Dendritic cell treated with granulocyte-macrophage colony-stimulating factor and Interleukin-4, amounts not matched to agents 40 ng/mL and 50 ng/mL, for 4 days (primary cell): ENCODE results near the gene PKD1L1.
"Not testable (repeated sequence)": the region's sequence is repeated elsewhere in the genome, so short reads cannot be mapped to it uniquely, and the experiment has no call there.

ENCODE experiments used
- H3K27ac Mint-ChIP-seq: one replicate; pipeline ENCODE4 v1.8.0; 2022; ENCODE audit warnings: mild to moderate bottlenecking, mixed read lengths
- H3K27me3 Mint-ChIP-seq: one replicate; pipeline ENCODE4 v1.8.0; 2022; ENCODE audit warnings: mild to moderate bottlenecking, mixed read lengths
- H3K36me3 Mint-ChIP-seq: one replicate; pipeline ENCODE4 v1.8.0; 2022; ENCODE audit warnings: low read depth, mixed read lengths
- H3K4me1 Mint-ChIP-seq: one replicate; pipeline ENCODE4 v1.8.0; 2022; ENCODE audit warnings: low read depth, mixed read lengths
- H3K4me3 Mint-ChIP-seq: one replicate; pipeline ENCODE4 v1.8.0; 2022; ENCODE audit warnings: mild to moderate bottlenecking, moderate library complexity, mixed read lengths
- H3K9me3 Mint-ChIP-seq: one replicate; pipeline ENCODE4 v1.8.0; 2022; ENCODE audit warnings: mixed read lengths
- intact Hi-C: fragments of 100-400 bp; cut with micrococcal nuclease; formaldehyde crosslinking; loops from one replicate; pipeline ENCODE4 v1.15.0; 2022

PKD1L1 gene

GRCh38 chr7:47764746-47765145 is 183.5 kb downstream of the PKD1L1 start:
- Mint-ChIP-seq H3K27me3 (no peaks in the 10 kb centered on the region), H3K4me1 (peaks cover 13% of the 10 kb centered on the region), H3K9me3 (no peaks in the 10 kb centered on the region), H3K36me3 (no peaks in the 10 kb centered on the region), H3K4me3 (no peak overlapping the region), H3K27ac (no peak overlapping the region)
- intact Hi-C loops: no loop called here

DNA sequence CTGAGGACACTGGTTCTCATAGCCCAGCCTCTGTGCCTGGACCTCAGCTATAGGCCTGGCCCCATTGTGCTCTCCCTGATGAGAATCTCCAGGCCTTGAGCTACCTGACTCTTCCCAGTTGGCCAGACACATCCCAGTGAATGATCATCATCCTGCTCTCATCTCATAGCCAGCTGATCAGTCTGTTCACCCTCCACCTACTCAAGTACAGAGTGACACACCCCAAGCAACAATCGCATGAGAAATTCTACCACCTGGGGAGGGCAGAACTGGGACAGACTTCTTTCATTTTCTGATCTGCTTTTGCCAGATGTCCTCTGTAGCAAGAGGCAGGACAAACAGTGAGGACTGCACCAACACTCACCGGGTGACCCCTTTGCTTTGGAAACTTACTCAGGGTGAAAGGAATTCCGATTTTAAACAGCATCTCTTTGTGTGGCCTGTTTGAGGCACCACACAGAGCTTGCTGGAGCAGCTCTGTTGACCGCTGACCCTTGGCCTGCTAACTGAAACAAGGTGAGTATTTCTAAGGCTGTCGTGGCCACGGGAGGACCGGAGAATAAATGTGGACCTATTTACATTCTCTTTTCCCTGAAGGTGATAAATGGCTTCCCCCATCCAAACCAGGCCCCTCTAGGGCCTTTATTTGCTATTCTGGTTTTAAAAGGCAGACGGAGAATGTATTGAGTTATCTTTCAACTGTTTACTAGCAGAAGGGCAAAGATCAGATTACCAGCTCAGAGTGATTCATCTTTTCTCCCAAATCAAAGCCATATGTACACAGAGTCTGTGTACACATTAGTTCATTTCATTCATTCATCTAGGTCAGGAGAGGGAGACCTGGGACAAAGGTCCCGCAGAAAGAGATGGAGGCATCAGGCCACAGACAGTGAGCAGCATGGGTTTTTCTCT is 184.9 kb downstream of the PKD1L1 start:
- intact Hi-C loops: no loop called here
- Mint-ChIP-seq H3K4me1 (peaks cover 13% of the 10 kb centered on the region), H3K27ac (peak overlapping the region; percentile 33), H3K36me3 (no peaks in the 10 kb centered on the region), H3K9me3 (no peaks in the 10 kb centered on the region), H3K27me3 (no peaks in the 10 kb centered on the region), H3K4me3 (no peak overlapping the region)

DNA sequence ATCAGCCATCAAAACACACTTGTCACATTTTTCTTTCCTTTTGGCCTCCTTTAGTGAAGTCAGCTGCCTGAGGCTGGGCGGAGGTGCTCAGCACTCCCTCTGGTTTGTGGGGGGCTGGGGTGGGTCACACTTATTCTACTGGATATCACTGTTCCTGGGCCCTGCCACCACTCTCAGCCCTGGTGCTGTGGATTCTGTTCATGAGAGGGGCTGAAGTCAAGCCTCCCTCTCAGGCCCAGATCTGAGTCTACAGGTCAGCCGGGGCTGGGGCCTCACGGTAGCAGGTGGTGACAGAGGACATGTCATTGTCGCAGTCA is 185.6 kb downstream of the PKD1L1 start:
- intact Hi-C loops: no loop called here
- Mint-ChIP-seq H3K27me3 (no peaks in the 10 kb centered on the region), H3K27ac (peak overlapping the region; percentile 33), H3K4me1 (peaks cover 13% of the 10 kb centered on the region), H3K36me3 (no peaks in the 10 kb centered on the region), H3K4me3 (no peak overlapping the region), H3K9me3 (no peaks in the 10 kb centered on the region)

- Mint-ChIP-seq H3K9me3 (no peaks in the 10 kb centered on the region), H3K36me3 (no peaks in the 10 kb centered on the region), H3K4me3 (no peak overlapping the region), H3K4me1 (peaks cover 13% of the 10 kb centered on the region), H3K27me3 (no peaks in the 10 kb centered on the region), H3K27ac (no peak overlapping the region)
- intact Hi-C loops: no loop called here
These were observed 186.1 kb downstream of the PKD1L1 start for GRCh38 chr7:47762207-47762606.

DNA sequence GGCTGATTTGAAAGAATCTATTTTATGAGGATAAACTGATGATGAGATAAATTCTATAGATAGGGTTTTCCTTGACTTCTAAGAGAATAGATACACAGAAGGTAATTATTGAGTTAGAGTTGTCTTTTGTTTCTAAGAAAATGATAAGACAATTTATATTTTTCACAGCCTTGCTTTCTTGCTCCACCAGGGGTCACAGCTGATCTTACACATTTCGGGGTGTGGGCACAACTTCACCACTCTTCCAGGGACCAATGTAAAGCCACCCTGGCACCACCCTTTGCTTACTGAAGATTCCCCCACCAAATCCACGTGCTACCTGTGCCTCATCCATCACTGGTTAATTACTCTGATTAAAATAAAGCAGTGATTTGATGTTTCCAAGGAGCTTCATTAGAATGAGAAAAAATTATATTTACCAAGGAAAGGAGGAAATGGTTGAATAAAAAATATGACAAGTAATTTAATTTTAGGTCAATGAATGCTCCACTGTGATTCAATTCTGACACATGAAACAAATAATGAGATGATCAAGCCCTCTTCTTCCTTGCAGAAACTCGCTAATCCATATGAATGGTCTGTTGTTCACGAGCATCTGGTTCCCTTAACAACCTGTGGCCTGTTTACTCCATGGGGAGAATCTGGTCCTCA is 189.1 kb downstream of the PKD1L1 start:
- intact Hi-C loops: no loop called here
- Mint-ChIP-seq H3K4me1 (peaks cover 13% of the 10 kb centered on the region), H3K27me3 (no peaks in the 10 kb centered on the region), H3K4me3 (no peak overlapping the region), H3K27ac (no peak overlapping the region), H3K9me3 (no peaks in the 10 kb centered on the region), H3K36me3 (no peaks in the 10 kb centered on the region)

GRCh38 chr7:47758546-47758945 is 189.7 kb downstream of the PKD1L1 start:
- Mint-ChIP-seq H3K36me3 (no peaks in the 10 kb centered on the region), H3K4me1 (peaks cover 13% of the 10 kb centered on the region), H3K27ac (no peak overlapping the region), H3K9me3 (no peaks in the 10 kb centered on the region), H3K27me3 (no peaks in the 10 kb centered on the region), H3K4me3 (no peak overlapping the region)
- intact Hi-C loops: no loop called here

- Mint-ChIP-seq H3K27me3 (no peaks in the 10 kb centered on the region), H3K4me3 (no peak overlapping the region), H3K9me3 (no peaks in the 10 kb centered on the region), H3K36me3 (no peaks in the 10 kb centered on the region), H3K4me1 (peaks cover 10% of the 10 kb centered on the region), H3K27ac (no peak overlapping the region)
- intact Hi-C loops: no loop called here
These were observed 190.3 kb downstream of the PKD1L1 start for GRCh38 chr7:47757921-47758411.

DNA sequence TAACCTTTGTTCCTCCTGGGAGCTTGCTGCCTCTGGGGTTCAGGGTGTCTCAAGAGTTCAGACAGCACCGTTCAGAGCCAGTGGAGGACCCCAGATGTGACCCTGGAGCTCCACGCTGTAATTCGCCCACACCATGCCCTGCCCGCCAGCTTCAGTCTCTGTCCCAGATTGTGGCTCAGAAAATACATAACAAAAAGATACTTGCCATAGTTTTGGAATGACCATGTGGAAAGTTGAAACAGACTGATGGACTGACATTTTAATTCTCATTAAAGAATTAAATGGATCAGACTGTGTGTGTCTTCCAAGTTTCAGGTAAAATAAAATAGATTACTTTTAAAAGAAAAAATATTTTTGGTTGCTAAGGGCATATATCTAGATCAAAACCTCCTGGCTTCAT is 191.6 kb downstream of the PKD1L1 start:
- H3K36me3 Mint-ChIP-seq: no peaks in the 10 kb centered on the region
- H3K4me3 Mint-ChIP-seq: no peak overlapping the region
- H3K4me1 Mint-ChIP-seq: peaks cover 8% of the 10 kb centered on the region
- no peak overlapping the region for H3K27ac Mint-ChIP-seq
- H3K27me3 Mint-ChIP-seq: peaks cover 2% of the 10 kb centered on the region
- no peaks in the 10 kb centered on the region for H3K9me3 Mint-ChIP-seq
- intact Hi-C loops: no loop called here

GRCh38 chr7:47755248-47755647 is 193.0 kb downstream of the PKD1L1 start:
- H3K27ac Mint-ChIP-seq: no peak overlapping the region
- no peaks in the 10 kb centered on the region for H3K36me3 Mint-ChIP-seq
- intact Hi-C loops: no loop called here
- H3K9me3 Mint-ChIP-seq: no peaks in the 10 kb centered on the region
- no peak overlapping the region for H3K4me3 Mint-ChIP-seq
- peaks cover 2% of the 10 kb centered on the region for H3K27me3 Mint-ChIP-seq
- H3K4me1 Mint-ChIP-seq: no peaks in the 10 kb centered on the region

GRCh38 chr7:47751724-47752123 is 196.5 kb downstream of the PKD1L1 start:
- H3K9me3 Mint-ChIP-seq, intact Hi-C loops, H3K27ac Mint-ChIP-seq, H3K27me3 Mint-ChIP-seq, H3K4me1 Mint-ChIP-seq, H3K36me3 Mint-ChIP-seq, H3K4me3 Mint-ChIP-seq: not testable (repeated sequence)

- Mint-ChIP-seq H3K4me1 (no peaks in the 10 kb centered on the region), H3K27me3 (peaks cover 8% of the 10 kb centered on the region), H3K9me3 (no peaks in the 10 kb centered on the region), H3K4me3 (no peak overlapping the region), H3K27ac (no peak overlapping the region), H3K36me3 (no peaks in the 10 kb centered on the region)
- intact Hi-C loops: no loop called here
These were observed 197.2 kb downstream of the PKD1L1 start for GRCh38 chr7:47751043-47751442.

DNA sequence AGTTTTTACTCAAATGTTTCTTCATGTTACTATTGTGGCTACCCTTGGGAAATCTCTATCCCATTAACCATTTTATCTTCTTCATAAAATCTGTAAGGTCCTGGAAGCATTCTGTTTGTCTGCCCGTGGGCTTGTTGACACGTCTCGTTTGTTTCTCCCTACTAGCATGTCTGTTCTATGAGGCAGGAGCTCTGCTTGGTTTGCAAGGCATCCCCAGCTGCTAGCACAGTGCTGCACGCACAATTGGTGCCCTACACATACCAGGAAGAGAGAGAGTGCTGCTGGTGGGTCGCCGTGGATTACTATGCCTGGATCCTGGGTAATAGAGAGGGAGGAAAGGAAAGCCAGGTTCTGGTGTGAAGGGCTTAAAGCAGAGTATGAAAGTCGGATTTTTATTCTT is 200.2 kb downstream of the PKD1L1 start:
- peaks cover 18% of the 10 kb centered on the region for H3K27me3 Mint-ChIP-seq
- intact Hi-C loops: no loop called here
- no peak overlapping the region for H3K27ac Mint-ChIP-seq
- H3K36me3 Mint-ChIP-seq: no peaks in the 10 kb centered on the region
- H3K9me3 Mint-ChIP-seq: no peaks in the 10 kb centered on the region
- no peaks in the 10 kb centered on the region for H3K4me1 Mint-ChIP-seq
- no peak overlapping the region for H3K4me3 Mint-ChIP-seq

GRCh38 chr7:47747160-47747559 is 201.1 kb downstream of the PKD1L1 start:
- H3K4me1 Mint-ChIP-seq: no peaks in the 10 kb centered on the region
- H3K27ac Mint-ChIP-seq: no peak overlapping the region
- H3K27me3 Mint-ChIP-seq: peaks cover 18% of the 10 kb centered on the region
- H3K4me3 Mint-ChIP-seq: no peak overlapping the region
- no peaks in the 10 kb centered on the region for H3K36me3 Mint-ChIP-seq
- intact Hi-C loops: no loop called here
- no peaks in the 10 kb centered on the region for H3K9me3 Mint-ChIP-seq

- H3K27ac Mint-ChIP-seq: no peak overlapping the region
- H3K4me3 Mint-ChIP-seq: no peak overlapping the region
- H3K36me3 Mint-ChIP-seq: no peaks in the 10 kb centered on the region
- no peaks in the 10 kb centered on the region for H3K9me3 Mint-ChIP-seq
- peaks cover 18% of the 10 kb centered on the region for H3K27me3 Mint-ChIP-seq
- no peaks in the 10 kb centered on the region for H3K4me1 Mint-ChIP-seq
- intact Hi-C loops: no loop called here
These were observed 201.8 kb downstream of the PKD1L1 start for GRCh38 chr7:47746468-47746867.
